SKM-1 (cell line): ENCODE results near the gene PRR36.

Experiments used
- DNase-seq: peaks from one replicate; lab custom pipeline; 2025; ENCODE audit not compliant: unreplicated experiment; lab: John Stamatoyannopoulos, UW

Gene PRR36

DNA sequence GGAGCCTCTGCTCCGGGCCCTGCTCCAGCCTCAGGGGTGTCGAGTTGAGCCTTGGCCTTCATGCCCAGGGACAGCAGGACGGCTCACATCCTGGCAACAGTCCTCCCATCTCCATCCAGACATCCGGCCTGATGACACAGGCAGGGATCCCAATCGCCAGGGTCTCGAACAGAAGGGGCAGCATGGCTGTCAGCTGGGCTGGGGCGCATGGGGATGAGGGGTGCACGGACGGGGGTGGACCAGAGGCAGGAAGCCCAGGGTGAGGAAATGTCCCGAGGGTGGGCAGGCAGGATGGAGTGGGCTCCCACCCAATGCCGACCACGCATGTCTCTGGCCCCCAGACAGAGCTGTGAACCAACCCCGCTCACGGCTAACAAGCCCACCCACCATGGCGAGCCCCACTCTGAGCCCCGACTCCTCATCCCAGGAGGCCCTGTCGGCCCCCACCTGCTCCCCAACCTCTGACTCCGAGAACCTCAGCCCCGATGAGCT, 28.0 kb downstream of the PRR36 start:
- no peak for DNase-seq

DNA sequence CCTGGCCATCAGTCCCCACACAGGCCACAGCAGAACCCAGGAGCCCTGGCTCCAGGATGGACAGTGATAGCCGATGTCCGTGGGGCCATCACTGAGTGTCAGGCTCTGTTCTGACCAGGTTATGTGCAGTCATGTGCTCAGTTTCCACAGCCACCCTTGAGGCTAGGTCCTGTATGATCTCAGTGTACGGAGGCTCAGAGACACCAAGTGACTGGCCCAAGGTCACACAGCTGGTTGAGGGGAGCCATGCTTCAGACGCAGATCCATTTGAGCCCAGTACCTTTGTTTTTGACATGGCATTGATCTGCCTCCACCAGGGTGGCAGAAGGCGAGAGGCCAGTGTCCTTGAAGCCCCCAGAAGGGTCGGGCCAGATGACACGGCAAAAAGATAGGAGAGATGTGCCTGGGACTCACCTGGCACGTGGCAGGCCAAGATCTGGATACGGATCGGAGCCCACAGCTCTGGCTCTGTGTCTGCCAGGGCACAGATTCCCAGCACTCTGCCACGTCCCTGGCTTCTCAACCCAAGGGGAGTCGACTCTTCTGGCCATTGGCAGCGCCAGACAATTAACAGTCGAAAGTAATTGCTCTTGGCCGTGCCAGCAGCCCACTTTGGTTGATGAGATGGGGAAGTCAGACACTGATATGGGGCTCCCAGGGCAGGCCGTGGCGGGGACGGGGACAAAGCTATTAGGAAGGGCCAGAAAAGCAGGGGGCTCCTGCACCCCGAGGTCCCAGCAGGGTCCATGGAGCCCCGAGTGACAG, 28.6 kb downstream of the PRR36 start:
- DNase-seq, result no peak

DNA sequence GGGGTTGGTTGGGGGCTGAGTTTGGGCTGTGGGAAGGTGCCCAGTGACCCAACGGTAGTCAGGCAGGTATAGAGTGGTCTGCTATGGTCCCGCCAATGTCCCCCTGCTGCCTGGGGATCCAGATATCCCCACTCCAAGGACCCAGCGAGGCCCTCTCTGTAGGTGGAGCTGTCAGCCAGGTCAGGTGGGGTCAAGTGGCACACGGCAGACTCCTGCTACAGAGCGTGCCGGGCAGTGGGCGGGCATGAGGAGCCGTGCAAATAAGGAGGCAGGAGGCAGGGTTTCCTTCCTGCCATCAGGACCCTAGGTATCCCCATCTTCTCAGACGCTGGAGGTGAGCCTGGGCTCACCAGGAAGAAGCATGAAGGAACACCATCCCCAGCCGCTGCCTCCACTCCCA, 29.2 kb downstream of the PRR36 start:
- no peak for DNase-seq

DNA sequence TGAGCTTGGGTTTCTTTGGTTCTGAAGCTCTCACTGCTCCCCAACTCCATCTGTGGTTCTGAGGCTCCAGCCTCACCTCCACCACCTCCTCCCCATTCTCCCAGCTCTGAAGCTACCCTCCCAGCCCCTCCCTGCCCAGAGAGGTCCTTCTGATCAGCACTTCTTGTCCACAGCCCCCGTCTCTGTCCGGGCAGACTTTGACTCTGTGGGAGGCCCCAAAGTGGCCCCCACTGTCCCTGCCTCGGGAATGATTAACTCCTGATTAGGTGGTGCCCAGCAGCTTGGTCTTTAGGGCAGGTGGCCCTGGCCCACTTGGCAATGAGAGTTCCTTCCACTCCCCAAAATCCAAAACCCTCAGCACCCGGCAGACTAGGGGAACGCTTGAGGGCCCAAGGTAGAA, 29.8 kb downstream of the PRR36 start:
- DNase-seq, result no peak

DNA sequence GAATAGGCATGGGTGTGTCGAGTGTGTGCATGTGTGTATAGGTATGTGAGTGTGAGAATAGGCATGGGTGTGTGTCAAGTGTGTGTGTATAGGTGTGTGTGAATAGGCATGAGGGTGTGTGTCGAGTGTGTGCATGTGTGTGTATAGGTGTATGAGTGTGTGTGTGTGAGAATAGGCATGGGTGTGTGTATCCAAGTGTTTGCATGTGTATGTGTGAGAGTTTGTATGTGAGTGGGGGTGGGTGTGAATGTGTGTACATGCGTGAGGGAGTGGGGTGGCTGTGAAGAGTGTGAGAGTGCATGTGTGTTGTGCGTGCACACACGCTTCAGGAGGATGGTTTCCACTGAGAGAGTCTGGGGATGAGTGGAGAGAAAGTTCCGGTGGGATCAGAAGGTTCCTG, 30.7 kb downstream of the PRR36 start:
- DNase-seq, result no peak

DNA sequence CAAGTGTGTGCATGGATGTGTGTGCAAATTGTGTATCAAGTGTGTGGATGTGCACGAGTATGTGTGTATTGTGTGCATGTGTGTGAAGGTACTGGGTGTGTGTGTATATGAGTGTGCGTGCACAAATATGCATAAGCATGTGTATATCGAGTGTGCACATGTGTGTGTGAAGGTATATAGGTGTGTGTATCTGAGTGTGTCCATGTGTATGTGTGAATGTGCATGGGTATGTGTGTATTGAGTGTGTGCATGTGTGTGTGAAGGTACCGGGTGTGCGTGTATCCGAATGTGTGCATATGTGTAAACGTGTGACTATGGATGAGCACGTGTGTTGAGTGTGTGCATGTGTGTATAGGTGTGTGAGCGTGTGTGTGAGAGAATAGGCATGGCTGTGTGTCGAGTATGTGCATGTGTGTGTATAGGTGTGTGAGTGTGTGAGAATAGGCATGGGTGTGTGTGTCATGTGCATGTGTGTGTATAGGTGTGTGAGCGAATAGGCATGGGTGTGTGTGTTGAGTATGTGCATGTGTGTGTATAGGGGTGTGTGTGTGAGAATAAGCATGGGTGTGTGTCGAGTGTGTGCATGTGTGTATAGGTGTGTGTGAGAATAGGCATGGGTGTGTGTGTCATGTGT, 31.4 kb downstream of the PRR36 start:
- no peak for DNase-seq

DNA sequence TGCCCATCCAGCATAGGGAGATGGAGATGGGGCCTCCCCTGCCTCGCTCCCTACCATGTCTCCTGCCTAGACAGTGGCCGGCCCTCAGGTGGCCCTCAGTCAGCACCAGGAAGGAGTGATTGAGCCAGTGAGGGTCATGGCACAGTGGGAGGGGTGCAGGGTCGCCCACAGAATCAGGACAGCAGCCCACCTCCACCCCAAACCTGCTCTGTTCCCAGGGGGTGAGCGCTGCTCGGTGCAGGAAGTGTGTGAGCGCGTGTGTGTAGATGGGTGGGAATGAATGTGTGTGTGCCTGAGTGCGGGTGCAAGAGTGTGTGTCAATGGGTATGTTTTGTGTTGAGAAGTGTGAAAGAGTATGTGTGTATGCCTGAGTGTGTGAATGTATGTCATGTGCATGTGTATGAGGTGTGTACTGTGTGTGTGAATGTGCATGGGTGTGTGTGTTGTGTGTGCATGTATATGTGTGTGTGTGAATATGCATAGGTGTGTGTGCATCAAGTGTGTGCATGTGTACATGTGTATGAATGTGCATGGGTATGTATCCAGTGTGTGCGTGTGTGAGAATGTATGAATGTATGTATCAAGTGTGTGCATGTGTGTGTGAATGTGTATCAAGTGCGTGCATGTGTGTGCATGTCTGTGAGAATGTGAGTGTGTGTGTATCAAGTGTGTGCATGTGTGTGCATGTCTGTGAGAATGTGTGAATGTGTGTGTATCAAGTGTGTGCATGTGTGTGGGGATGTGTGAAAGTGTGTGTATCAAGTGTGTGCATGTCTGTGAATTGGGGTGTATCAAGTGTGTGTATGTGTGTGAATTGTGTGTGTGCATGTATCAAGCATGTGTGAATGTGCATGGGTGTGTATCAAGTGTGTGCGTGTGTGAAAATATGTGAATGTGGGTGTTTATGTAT, 32.2 kb downstream of the PRR36 start:
- DNase-seq, result no peak

DNA sequence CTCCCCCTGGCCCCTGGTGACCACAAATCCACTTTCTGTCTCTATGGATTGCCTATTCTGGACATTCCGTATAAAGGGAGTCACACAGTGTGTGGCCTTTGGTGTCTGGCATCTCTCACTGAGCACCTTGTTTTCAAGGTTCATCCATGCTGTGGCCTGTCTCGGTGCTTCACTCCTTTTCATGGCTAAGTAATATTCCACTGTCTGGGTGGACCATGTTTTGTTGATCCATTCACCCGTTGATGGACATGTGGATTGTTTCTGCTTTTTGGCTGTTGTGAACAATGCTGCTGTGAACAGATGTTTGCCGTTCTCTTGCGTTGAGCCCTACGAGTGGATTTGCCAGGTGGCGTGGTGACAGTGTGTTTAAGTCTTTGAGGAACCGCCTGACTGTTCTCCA, 33.6 kb downstream of the PRR36 start:
- no peak for DNase-seq

DNA sequence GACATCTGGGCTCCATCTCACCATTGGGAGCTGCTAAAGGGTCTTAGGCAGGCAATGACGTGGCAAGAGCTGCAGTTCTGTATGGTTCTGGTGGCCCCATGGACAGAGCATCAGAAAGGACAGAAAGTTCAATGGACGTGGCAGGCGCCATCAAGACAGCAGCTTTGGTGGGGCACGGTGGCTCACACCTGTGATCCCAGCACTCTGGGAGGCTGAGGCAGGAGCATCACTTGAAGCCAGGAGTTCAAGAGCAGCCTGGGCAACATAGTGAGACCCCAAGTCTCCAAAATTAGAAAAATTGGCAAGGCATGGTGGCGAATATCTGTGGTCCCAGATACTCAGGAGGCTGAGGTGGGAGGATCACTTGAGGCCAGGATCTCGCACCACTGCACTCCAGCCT, 34.7 kb downstream of the PRR36 start:
- no peak for DNase-seq

DNA sequence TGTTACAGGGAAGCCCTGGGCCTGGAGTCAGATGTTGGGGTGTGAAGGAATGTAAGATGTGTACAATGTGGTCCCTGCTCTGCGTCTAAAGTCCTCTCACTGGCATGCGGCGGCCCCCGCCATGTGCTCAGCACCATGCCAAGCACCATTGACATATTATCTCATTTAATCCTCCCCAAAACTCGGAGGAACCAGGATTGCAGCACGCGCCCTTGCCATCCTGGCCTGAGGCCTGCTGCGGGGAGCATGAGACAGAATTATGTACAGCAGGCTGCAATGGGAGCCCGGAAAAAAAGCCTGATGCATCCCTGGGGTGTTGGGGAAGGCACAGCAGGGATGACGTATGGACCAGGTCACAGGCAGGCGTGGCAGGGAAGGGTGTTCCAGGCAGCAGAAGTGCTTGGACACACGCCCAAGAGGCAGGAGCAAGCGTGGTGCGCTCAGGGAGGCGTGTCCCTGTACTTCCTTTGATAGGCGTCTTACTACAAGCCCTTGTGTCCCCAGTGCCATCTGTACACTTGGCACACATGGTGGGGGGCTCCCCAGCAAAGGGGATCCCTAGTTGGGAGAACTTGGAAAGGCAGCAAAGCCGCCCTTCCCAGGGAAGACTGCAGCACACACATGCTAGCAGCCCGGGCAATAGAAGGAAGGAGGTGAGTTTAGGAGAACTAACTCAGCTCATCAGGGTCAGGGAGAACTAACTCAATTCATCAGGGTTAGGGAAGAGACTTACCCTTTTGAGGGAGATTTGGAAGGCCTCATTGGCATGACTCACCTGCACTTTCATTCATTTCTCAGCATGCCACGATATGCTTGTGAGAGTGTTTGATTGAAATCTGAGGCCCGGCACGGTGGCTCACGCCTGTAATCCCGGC, 40.7 kb downstream of the PRR36 start:
- no peak for DNase-seq

DNA sequence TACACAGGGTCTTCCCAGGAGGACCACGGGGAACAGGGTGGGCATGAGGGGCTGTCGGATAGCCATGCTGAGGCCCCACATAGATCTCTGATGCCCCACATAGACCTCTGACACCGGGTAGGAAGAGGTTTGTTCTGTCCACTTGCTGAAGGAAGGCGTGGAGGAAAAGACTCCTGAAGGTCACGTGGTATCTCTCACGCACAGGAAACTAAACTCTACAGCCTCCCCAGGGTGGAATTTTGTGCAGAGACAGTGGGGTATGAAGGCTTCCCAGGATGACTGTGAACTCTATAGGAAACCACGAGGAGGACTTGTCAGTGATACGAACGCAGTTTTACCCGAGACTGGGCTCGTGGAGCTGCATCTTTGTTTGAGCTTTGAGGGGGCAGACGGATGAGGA, 41.4 kb downstream of the PRR36 start:
- DNase-seq, result no peak

DNA sequence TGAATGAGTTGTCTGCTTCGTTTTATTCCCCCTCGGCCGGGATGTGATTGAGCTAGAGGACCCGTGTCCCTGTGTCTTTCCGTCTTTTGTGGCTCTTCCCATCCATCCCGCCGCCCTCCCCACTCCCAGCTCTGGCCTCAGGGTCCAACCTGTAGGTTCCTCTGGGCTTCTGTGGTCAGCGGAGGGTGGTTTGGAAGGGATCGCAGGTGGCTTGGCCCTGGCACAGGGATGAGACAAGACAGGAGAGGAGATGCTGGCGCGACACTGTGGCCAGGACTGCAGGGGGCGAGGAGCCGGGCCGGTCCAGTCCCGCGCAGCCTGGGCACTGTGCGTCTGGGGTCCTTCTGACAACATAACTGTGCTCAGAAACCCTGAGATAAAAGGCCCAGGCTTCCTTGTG, 42.2 kb downstream of the PRR36 start:
- no peak for DNase-seq

DNA sequence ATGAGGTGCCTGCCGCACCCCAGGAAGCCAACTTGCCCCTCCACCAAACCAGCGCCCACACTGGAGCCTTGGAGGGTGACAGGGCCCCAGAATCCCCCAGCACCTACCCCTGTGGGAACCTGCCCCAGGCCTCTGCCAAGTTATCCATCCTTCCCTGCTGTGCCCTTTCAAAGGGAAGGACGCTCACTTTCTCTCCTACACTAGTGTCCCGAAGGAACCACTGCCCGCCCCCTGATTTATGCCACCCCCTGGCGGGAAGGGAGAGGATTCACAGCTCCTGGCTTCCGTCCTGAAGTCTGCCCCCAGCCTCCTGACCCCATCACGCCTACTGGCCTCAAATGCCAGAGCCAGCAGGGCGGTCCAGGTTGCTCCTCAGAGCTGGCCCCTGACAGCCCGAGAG, 42.7 kb downstream of the PRR36 start:
- no peak for DNase-seq

DNA sequence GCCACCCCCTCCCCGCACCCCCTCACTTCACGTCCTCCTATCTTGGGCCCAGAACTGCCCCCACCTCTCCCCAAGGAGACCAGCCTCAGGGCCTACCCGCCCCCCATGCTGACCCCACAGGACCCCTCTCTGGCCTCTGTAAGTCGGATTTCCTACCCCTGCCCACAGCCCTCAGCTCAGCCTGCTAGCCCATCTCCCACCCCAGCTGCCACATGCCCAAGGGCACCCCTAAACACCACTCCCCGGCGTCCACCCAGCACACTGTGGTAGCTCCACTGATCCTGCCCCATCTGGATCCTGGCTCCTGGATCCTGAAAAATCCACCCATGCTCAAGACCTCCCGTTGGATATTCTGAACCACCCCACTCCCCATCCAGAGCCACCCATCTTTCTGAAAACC, 43.4 kb downstream of the PRR36 start:
- no peak for DNase-seq

DNA sequence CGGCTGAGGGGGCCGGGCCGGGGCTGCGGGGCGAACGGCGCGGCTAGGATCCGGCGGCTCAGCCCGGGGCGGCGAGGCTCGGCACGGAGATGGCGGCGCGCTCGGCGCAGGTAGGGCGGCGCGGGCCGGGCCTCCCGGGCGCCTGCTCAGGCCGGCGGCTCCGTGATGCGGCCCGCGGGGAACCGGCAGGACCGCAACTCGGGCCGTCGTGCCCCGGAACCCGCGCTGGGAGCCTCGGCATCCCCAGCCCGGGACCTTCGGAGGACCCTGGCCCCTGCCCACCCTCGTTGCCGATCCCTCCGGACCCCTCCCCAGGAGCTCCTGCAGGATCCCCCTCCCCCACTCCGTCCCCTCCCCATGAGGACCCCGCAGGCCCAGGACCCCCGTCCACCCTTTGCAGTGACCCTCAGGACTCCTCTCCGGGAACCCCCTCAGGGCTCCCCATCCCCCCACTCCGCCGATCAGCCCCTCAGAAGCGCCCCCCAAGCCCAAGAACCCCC, 43.9 kb downstream of the PRR36 start:
- no peak for DNase-seq

DNA sequence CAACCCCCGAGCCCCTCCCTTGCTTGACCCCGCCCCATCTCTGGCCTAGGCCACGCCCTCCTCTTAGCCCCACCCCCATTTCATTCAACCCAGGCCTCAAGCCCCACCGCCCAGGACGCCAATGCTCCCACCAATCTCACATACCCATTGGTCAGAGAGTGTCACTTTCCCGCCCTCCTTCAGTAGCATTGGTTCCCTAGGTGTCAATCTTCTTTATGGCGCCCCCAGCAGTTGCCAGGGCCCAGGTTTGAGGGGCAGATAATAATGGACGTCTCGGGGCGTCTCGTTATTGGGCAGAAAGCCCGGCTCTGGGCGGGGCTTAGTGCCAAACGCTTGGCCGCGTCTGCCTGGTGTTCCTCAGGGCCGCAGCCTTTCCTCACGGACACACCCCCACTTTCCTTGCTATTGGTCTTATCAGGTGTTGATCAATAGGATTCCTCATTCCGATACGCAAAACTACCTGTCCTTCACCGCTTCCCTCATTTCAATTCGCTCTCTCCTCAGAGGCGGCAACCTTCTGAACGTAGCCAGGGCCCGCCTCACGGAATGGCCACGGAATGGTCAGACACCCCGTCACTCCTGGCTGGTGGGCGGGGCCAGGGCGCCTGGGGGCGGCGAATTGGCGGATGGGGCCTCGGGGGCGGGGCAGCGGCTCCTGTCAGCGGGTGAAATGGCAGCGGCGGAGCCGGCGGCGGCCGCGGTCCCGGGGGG, 44.5 kb downstream of the PRR36 start, which contains the start of gene EVI5L:
Gene EVI5L, plus strand, starts transcription at position 658 of the 711 bp plus-strand sequence. CDS start 16,325 bp downstream, outside the sequence.
- peak; percentile 100 for DNase-seq

DNA sequence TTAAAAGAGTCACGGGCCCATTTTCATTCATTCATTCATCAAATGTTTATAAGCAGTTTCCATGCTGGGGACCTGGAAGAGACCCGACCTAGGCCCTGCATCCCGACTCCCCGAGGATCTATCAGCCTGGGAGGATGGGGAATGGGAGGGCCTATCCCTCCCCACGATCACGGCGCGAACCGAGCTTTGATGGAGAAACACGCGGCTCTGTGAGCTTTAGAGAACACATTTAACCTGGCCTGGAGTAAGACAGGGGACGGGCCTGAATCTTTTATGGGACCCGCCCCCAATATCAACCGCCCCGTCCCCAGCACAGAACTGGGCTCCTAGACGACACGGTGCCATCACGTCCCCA, 45.0 kb downstream of the PRR36 start:
- no peak for DNase-seq

DNA sequence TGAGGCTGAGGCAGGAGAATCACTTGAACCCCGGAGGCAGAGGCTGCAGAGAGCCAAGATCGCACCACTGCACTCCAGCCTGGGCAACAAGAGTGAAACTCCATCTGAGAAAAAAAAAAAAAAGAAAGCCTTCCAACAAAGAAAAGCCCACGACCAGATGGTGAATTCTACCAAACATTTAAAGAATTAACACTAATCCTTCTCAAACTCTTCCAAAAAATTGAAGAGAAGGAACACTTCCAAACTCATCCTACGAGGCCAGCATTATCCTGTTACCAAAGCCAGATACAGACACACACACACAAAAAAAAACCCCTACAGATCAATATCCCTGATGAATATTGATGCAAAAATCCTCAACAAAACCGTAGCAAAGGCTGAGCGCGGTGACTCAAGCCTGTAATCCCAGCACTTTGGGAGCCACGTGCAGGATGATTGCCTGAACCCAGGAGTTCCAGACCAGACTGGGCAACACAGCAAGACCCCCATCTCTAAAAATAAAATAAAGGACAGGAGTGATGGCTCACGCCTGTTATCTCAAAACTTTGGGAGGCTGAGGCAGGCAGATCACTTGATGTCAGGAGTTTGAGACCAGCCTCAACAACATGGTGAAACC, 50.4 kb downstream of the PRR36 start:
- no peak for DNase-seq

DNA sequence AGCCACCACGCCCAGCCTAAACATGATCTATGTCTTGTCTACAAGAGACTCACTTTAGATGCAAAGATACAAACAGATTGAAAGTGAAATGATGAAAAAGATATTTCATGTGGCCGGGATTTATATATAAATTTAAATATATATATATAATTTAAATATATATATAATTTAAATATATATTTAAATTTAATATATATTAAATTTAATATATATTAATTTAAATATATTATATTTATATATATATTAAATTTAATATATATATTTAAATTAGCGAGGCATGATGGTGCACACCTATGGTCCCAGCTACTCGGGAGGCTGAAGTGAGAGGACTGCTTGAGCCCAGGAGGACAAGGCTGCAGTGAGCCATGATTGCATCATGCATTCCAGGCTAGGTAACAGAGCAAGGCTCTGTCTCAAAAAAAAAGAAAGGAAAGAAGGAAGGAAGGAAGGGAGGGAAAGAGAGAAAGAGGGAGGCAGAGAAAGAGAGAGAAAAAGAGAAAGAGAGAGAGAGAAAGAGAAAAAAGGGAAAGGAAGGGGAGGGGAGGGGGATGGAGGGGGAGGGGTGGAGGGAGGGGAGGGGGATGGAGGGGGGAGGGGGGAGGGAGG, 51.2 kb downstream of the PRR36 start:
- DNase-seq, result no peak
